PC-9 (cell line): ENCODE results near the gene PLEKHB1. TPM values are rescaled to one million over a fixed set of nuclear protein-coding genes. Genes with fewer than 3 reads are reported as not detected.

ENCODE experiments used
- BruUV-seq: library from RNA; stranded (reverse); fragments of 400-500 nt; replicated peaks from 2 replicates; lab custom pipeline; 2021; lab: Mats Ljungman, UMichigan
- CTCF ChIA-PET: fragments of 300-600 bp; sonication (Branson Sonifier 250); formaldehyde crosslinking; loops from one replicate; lab custom pipeline; 2022; ENCODE audit warnings: antibody characterized with exemption; lab: Charles Lee
- POLR2A ChIA-PET: fragments of 300-600 bp; sonication (Branson Sonifier 250); formaldehyde crosslinking; loops from one replicate; lab custom pipeline; 2022; ENCODE audit warnings: antibody characterized with exemption; ENCODE audit not compliant: unreplicated experiment; lab: Charles Lee
- DNase-seq, 2 experiments: peaks; one replicate each; pipeline versions ENCODE4 v3.0.0 to v3.0.0-alpha.2; 2015 to 2022; ENCODE audit warnings: mixed read lengths in 1 of 2
- H2AFZ ChIP-seq: fragments of 200-600 bp; sonication (generic); 2 replicates; pipeline ENCODE4 v1.8.1; 2017; ENCODE audit warnings: antibody characterized with exemption
- H3F3A ChIP-seq: fragments of 200-600 bp; sonication (generic); 2 replicates; pipeline ENCODE4 v1.8.1; 2017; ENCODE audit warnings: antibody characterized with exemption, mild to moderate bottlenecking, low read depth; ENCODE audit not compliant: insufficient read depth
- H3K27ac ChIP-seq: fragments of 200-600 bp; sonication (generic); 2 replicates; pipeline ENCODE4 v1.6.1; 2016; ENCODE audit warnings: mixed run types
- H3K27me3 ChIP-seq: fragments of 200-600 bp; sonication (generic); 2 replicates; pipeline ENCODE4 v1.6.1; 2016; ENCODE audit warnings: low read depth, mixed run types; ENCODE audit not compliant: insufficient read depth
- H3K36me3 ChIP-seq: fragments of 200-600 bp; sonication (generic); 2 replicates; pipeline ENCODE4 v1.6.1; 2016; ENCODE audit warnings: low read depth, mixed run types
- H3K4me1 ChIP-seq: fragments of 200-600 bp; sonication (generic); replicated peaks from 2 replicates; pipeline ENCODE4 v1.6.1; 2016; ENCODE audit warnings: mixed run types; ENCODE audit not compliant: insufficient read depth
- H3K4me2 ChIP-seq: fragments of 200-600 bp; sonication (generic); 2 replicates; pipeline ENCODE4 v1.6.1; 2017; ENCODE audit warnings: mixed run types
- H3K4me3 ChIP-seq: fragments of 200-600 bp; sonication (generic); 2 replicates; pipeline ENCODE4 v1.6.1; 2016; ENCODE audit warnings: mixed run types
- H3K79me2 ChIP-seq: fragments of 200-600 bp; sonication (generic); 2 replicates; pipeline ENCODE4 v1.6.1; 2017; ENCODE audit warnings: low read depth, mixed run types
- H3K9me2 ChIP-seq: fragments of 200-600 bp; sonication (generic); 2 replicates; pipeline ENCODE4 v1.8.1; 2017; ENCODE audit warnings: mild to moderate bottlenecking; ENCODE audit not compliant: insufficient read depth
- H3K9me3 ChIP-seq: fragments of 200-600 bp; sonication (generic); 2 replicates; pipeline ENCODE4 v1.8.1; 2016; ENCODE audit warnings: low read depth; ENCODE audit not compliant: insufficient read depth
- H4K20me1 ChIP-seq: fragments of 200-600 bp; sonication (generic); 2 replicates; pipeline ENCODE4 v1.8.1; 2017; ENCODE audit not compliant: insufficient read depth
- EZH2 ChIP-seq: fragments of 200-600 bp; sonication (generic); IDR thresholded peaks from 2 replicates; pipeline ENCODE4 v1.8.0; 2017; ENCODE audit warnings: antibody characterized with exemption, low read depth
- intact Hi-C: fragments of 100-400 bp; cut with micrococcal nuclease; formaldehyde crosslinking; loops from one replicate; pipeline ENCODE4 v1.10.0; 2022; ENCODE audit not compliant: unreplicated experiment
- total RNA-seq: library from RNA; stranded (reverse); gene quantifications from 2 replicates; pipeline ENCODE4 v1.2.3, GENCODE V29; 2021
- TF ChIP-seq, protein P1 (sequence below): fragments of 200-600 bp; sonication (generic); conservative IDR thresholded peaks from 2 replicates; pipeline ENCODE4 v1.6.1; 2017; ENCODE audit warnings: mixed run types, antibody characterized with exemption, mild to moderate bottlenecking, moderate library complexity

PLEKHB1 gene
- total RNA-seq, 1 experiment from 2014 or later = 29.1 TPM

DNA sequence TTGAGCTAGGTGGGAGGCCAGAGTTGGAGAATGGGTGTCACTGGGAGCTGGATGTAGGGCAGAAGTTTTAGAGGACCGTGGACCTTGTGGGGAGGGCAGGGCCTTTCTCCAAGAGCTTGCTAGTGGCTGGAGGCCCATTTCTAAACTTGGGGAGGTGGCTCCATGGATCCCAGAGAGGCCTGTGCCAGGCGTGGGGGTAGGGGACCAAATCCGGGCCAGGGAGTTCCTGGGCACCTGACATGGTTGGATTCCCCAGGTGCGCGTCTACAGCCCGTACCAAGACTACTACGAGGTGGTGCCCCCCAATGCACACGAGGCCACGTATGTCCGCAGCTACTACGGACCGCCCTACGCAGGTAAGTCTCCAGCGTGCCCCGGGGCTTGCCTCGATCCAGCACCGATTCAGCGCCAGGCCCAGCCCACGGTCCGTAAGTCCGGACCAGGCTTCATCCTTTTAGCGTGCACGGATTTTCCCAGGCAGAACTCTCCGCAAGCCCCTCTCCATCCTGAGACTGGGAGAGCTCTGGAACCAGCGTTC is 14.2 kb downstream of the PLEKHB1 start:
- POLR2A ChIA-PET = interaction anchor here (0.7 kb wide), 1 partner anchor 116 kb away, joined by 5 read pairs; no protein-coding TSS in a partner anchor
- Histone ChIP-seq H3K79me2 (no peaks in the 10 kb centered on the region), H2AFZ (no peak overlapping the region), H3K36me3 (no peaks in the 10 kb centered on the region), H3K4me1 (peaks cover 14% of the 10 kb centered on the region), H3K4me3 (no peak overlapping the region), H4K20me1 (no peaks in the 10 kb centered on the region), H3K27me3 (no peaks in the 10 kb centered on the region), H3K9me2 (no peaks in the 10 kb centered on the region), H3F3A (peaks cover 17% of the 10 kb centered on the region; the same call in 1 of the 2 replicates), H3K9me3 (no peaks in the 10 kb centered on the region), H3K27ac (no peak overlapping the region), H3K4me2 (peak overlapping the region; percentile 60)
- no peak for TF ChIP-seq EZH2
- TF ChIP-seq, protein P1, sequence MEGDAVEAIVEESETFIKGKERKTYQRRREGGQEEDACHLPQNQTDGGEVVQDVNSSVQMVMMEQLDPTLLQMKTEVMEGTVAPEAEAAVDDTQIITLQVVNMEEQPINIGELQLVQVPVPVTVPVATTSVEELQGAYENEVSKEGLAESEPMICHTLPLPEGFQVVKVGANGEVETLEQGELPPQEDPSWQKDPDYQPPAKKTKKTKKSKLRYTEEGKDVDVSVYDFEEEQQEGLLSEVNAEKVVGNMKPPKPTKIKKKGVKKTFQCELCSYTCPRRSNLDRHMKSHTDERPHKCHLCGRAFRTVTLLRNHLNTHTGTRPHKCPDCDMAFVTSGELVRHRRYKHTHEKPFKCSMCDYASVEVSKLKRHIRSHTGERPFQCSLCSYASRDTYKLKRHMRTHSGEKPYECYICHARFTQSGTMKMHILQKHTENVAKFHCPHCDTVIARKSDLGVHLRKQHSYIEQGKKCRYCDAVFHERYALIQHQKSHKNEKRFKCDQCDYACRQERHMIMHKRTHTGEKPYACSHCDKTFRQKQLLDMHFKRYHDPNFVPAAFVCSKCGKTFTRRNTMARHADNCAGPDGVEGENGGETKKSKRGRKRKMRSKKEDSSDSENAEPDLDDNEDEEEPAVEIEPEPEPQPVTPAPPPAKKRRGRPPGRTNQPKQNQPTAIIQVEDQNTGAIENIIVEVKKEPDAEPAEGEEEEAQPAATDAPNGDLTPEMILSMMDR = no peak
- no peak for DNase-seq
- CTCF ChIA-PET = interaction anchor here (0.5 to 4.5 kb wide), 11 partner anchors 13 to 905 kb away, joined by 3 to 59 read pairs (median 8); partner anchors contain the start of gene PLEKHB1
- no TSS peak for BruUV-seq
- intact Hi-C loops = loop anchor here (1.0 to 2.0 kb wide), 5 partner anchors 35 to 354 kb away; no protein-coding TSS in a partner anchor

DNA sequence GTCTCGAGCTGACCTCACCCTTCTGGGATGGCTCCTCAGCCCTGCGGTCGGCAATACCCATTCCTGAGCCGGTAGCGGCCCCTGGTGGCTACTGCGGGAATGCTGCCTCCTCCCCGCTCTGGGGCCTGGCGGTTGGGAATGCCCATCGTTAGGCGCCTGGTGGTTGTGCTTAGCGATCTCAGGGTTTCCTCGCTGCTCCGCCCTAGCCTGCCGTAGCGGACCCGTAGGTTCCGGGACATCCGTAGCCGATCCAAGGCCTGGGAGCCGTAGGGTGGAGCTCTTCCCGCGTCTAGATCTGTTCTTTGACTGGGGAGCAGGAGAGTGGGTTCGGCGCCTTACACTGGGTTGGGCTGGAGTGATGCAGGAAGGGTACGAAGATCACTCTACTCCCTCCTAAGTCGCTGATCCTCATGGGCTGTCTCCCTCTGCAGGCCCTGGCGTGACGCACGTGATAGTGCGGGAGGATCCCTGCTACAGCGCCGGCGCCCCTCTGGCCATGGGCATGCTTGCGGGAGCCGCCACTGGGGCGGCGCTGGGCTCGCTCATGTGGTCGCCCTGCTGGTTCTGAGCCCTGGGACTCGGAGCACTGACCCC is 14.8 kb downstream of the PLEKHB1 start:
- ChIA-PET POLR2A (no interaction called here), CTCF (interaction anchor here (0.5 to 4.5 kb wide), 12 partner anchors 14 to 906 kb away, joined by 3 to 59 read pairs (median 6); partner anchors contain the start of gene PLEKHB1)
- Histone ChIP-seq H3K27me3 (no peaks in the 10 kb centered on the region), H3K4me1 (peaks cover 14% of the 10 kb centered on the region), H3K27ac (no peak overlapping the region), H4K20me1 (no peaks in the 10 kb centered on the region), H3K9me2 (no peaks in the 10 kb centered on the region), H3K4me2 (peak overlapping the region; percentile 60), H3K9me3 (no peaks in the 10 kb centered on the region), H2AFZ (no peak overlapping the region), H3K36me3 (no peaks in the 10 kb centered on the region), H3K4me3 (no peak overlapping the region), H3F3A (peaks cover 17% of the 10 kb centered on the region; the same call in 1 of the 2 replicates), H3K79me2 (no peaks in the 10 kb centered on the region)
- TF ChIP-seq, protein P1 = peak; percentile 97
- no peak for TF ChIP-seq EZH2
- peak; percentile 50 to 87 for DNase-seq
- no TSS peak for BruUV-seq
- intact Hi-C loops = loop anchor here (1.0 to 2.0 kb wide), 5 partner anchors 36 to 354 kb away; no protein-coding TSS in a partner anchor

DNA sequence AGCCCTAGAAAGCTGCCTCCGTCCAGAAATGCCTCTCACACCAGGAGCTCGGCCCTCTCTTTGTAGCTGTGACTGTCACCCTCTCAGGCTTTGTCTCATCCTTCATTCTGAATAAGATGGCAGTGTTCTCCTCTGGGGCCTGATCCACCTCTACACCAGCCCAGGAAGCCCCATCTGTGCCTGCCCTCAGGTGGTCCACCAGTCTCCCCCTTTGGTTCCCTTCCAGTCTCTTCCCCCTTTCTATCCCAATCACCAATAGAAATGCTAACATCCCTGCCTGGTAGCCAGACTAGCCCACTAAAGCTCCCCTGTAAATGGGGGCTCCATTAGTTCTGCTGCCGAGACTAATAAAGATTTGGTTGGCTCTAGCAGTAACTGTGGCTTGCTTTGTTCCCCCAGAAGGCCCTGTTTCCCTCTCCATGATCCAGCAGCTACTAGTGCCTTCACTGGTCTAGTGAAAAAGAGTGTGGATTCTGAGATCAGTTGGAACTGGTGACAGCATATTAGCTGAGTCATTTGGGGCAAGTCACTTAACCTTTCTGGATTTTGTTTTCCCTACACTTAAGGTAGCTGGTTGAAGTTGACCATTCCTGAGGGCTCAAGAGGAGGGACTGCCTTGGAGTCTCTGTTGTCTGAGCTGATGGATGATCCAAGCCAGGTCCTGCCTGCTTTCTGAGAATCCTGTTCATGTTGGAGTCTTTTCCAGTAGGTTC is 16.2 kb downstream of the PLEKHB1 start:
- no peak overlapping the region for H2AFZ ChIP-seq
- no peaks in the 10 kb centered on the region for H4K20me1 ChIP-seq
- POLR2A ChIA-PET = interaction anchor here (0.6 kb wide), 1 partner anchor 835 kb away, joined by 4 read pairs; no protein-coding TSS in a partner anchor
- no peaks in the 10 kb centered on the region for H3K9me3 ChIP-seq
- BruUV-seq = TSS peak; percentile 22
- H3K4me2 ChIP-seq = no peak overlapping the region
- H3K9me2 ChIP-seq = no peaks in the 10 kb centered on the region
- no peaks in the 10 kb centered on the region for H3K36me3 ChIP-seq
- H3K79me2 ChIP-seq = no peaks in the 10 kb centered on the region
- H3F3A ChIP-seq = peaks cover 17% of the 10 kb centered on the region; the same call in 1 of the 2 replicates
- peaks cover 14% of the 10 kb centered on the region for H3K4me1 ChIP-seq
- no peak overlapping the region for H3K27ac ChIP-seq
- CTCF ChIA-PET = interaction anchor here (0.6 to 4.5 kb wide), 3 partner anchors 37 to 183 kb away, joined by 8 to 59 read pairs (median 17); no protein-coding TSS in a partner anchor
- intact Hi-C loops = no loop called here
- no peak for TF ChIP-seq EZH2
- TF ChIP-seq, protein P1 = no peak
- H3K4me3 ChIP-seq = no peak overlapping the region
- H3K27me3 ChIP-seq = no peaks in the 10 kb centered on the region
- peak in 1 of 2 experiments; percentile 10 for DNase-seq
